NCI-H2227 treated with DMSO at 0.1 percent for 48 hours (cell line): ENCODE measurements around the gene VWC2.
"Not testable (repeated sequence)": the region's sequence is repeated elsewhere in the genome, so short reads cannot be mapped to it uniquely, and the experiment has no call there.

ENCODE experiments used
- DNase-seq: peaks from one replicate; lab custom pipeline; 2025; lab: John Stamatoyannopoulos, UW

The VWC2 gene

DNA sequence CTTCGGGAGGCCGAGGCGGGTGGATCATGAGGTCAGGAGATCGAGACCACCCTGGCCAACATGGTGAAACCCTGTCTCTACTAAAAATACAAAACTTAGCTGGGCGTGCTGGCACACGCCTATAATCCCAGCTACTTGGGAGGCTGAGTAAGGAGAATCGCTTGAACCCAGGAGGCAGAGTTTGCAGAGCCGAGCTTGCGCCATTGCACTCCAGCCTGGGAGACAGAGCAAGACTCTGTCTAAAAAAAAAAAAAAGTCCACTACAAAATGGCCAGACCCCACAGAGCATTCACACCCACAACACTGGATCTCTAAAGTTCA lies 78.1 kb downstream of the VWC2 start:
- not testable (repeated sequence) for DNase-seq

DNA sequence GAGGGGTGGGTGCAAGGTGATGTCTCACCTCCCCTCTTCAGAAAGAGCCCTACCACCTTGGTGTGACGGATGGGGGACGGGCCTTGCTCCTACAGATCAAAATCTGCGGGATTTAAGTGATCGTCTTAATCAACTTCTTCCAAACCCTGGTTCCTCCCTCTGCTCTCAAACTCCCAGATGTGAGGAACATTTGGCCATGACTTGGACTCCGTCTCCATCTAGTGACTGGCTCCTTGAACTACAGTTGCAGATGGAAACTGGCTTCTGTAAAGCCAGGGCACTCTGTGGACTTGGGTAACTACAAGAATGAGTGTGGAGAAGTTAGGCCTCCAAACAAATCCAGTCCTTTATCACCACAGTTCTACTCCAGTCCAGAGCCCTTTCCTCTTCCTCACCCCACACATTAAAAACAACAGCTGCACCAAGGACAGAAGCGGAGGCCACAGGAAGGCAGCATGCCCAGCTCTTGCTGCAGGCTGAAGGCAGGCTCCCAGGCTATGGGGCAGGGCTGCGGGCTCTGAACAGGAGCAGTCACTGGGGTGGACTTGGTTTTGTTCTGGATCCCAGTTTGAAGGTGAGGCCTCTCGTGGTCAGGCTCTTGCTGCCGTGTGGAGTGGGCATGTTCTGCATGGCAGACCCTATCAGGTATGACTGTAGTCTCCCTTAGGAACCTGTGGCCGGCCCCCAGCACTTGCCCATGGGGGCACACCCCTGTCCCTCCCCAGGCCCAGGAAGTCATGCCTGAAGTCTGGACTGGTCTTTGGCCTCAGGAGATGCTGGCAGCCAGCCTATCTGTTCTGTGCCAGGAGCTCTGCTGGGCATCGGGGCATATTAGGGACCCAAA lies 79.4 kb downstream of the VWC2 start:
- DNase-seq, result no peak

DNA sequence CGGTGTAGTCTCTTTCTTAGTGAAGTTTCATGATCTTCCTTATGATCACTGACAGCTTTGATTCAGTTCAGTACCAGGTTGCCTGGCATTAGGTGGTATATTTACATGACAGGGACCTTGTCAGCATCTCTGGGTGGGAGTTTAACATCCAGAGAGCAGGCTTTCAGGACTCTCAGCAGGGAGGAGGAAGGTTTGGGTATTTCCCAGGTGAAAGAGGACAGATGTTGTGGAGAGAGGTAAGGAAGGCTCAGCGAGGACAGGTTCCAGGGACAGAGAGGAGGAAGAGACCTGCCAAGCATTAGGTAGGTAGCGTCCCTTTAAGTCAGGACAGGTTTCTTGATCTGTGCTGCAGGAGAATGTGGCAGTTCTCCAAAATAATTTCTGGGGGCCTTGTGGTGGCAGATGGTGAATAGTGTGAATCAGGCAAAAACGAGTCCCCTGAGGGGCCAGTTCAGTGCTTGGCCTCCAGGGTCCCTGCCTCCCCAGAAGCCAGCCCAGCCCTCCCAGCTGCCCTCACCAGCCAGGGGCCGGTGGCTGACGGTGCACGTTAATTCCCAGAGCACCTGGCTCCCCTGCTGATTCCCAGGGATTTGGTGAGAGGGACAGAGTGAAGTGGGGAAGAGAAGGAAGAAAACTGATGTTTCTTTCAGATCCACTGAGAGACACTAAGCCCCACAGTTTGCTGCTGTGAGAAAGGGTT lies 82.0 kb downstream of the VWC2 start:
- no peak for DNase-seq

DNA sequence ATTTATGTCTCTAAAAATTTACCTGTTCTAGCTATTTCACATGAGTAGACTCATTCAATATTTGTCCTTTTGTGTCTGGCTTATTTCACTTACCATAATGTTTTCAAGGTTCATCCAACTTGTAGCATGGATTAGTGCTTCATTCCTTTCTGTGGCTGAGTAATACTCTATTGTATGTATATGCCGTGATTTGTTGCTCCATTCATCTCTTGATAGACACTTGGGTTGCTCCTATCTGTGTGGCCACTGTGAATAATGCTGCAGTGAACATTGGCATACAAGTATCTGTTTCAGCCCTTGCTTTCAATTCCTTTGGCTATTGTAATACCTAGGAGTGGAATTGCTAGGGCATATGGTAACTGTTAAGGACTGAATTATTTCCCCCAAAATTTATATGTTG lies 86.9 kb downstream of the VWC2 start:
- DNase-seq, result no peak

DNA sequence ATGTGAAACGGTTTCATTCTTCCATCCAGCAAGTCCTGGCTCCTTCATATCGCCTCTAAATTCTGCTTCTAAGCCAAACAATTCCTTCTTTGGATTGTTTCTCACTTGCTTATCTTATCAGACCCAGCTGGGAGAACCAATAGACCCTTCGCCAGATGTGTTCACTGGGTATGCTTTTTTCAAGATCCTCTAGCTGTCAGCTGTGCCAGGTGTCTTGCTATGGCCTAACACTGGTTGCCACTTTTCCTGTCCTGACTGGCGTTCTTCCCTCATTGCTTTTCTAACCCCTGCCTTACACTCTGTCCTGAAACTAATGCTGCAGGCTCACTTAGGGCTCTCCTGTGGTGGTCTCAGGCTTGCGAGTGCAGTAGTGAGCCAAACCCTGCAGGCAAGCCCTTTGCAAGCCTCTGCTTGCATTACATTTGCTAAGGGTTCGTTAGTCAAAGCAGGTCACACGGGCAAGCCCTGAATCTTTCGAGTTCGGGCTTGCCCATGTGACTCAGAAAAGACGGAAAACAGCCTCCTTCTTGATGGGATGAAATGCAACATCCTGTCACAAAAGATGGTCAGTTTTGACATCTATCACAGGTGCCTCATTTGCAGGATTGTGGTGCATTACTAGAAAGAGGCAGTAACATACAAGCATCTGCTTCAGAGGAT lies 92.8 kb downstream of the VWC2 start:
- DNase-seq, result no peak

DNA sequence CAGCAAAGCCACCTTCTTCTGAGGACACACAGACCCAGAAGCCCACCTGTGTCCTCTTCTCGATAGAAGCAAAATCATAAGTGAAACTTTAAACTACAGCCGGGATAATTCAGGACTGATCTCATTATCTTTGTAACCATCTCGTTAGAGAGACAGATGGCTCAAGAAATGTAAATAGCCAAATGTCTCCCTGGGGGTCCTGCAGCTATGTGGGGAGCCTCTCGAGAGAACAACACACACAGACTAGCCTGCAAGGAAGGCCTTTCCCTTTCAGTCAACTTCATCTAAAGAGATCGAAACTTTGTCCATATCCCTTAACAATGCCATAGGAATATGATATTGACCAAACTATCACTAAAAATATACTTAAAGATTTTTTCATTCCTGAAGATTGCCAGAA lies 93.5 kb downstream of the VWC2 start:
- no peak for DNase-seq

DNA sequence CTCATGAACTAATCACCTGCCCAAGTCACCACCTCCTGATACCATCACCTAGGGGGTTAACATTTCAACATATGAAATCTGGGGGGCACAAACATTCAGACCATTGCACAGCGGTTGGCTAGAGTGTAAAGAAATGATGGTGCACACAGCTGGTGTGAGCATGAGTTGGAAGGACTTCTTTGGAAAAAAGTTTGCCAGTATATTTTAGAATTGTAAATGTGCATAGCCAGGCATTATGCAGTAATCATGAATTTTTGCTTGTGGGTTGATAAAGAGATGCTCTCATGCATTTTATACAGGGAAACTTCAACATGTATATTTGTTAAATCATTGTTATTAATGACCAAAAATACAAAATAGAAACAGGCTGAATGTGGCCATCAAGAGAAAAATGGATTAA lies 100.0 kb downstream of the VWC2 start:
- no peak for DNase-seq

DNA sequence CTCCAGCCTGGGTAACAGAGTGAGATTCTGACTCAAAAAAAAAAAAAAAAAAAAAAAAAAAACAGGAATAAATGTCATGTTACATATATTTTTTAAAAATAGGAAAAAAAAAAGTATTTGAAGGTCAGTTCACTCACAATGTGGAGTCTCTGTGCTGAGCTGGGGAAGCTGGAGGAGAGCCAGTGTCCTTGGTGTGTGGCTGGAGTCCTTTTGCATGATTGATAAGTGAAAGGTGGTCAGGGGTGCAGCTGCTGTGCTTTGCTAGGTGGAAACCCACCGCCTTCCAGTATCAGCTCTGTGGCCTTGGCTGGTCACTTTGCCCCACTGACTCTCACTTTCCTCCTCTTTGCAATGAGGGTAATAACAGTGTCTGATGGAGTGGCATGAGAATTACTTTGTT lies 101.9 kb downstream of the VWC2 start:
- DNase-seq, result no peak

DNA sequence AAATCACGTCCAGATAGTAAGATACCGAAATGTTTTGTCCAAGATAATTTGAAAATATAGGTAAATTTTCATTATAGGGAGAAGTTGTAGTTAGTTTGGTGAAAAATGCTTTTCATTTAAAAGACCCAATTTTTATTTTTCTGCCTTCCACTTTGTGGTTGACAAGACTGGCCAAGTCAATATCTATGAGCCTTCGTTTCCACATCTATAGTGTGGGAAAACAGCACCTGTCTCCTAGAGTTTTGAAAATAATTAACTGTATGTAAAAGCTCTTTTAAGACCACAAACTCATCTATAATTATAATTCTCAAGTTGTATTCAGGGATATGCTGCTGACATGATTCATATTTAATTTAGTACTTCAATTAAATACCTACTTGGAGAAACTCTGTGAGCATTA lies 102.8 kb downstream of the VWC2 start:
- DNase-seq, result no peak

DNA sequence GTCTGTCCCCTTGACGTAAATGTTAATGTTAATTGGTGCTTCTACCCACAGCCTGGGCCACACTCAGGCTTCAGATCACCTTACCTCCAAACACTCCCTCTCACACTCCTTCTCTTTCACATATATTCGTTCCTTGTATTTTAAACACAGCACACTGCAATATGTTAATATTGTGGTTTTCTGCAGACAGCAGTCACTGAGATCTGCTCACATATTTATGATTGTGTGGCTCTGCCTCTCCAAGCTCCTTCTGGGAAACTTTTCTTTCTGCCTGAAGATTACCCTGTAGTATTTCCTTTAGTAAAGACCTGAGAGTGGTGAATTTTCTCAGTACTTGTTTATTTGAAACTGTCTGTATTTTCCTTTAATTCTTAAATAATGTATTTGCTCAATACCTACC lies 104.7 kb downstream of the VWC2 start:
- DNase-seq, result no peak

DNA sequence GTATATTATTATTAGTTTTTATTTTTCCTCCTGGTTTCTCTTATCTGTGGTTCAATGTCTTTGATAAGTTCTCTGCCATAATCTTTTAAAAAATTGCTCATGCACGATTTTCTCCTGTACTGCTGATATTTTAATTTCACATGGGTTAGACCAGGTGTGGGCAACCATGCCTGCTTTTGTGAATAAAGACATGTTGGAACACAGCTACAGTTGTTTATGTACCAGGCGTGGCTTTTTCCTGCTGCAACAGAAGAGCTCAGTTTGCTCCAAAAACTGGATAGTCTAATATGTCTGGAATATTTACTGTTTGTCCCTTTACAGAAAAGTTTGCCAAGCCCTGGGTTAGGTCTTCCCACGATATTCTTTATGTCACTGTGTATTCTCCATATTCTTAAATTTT lies 105.2 kb downstream of the VWC2 start:
- no peak for DNase-seq

DNA sequence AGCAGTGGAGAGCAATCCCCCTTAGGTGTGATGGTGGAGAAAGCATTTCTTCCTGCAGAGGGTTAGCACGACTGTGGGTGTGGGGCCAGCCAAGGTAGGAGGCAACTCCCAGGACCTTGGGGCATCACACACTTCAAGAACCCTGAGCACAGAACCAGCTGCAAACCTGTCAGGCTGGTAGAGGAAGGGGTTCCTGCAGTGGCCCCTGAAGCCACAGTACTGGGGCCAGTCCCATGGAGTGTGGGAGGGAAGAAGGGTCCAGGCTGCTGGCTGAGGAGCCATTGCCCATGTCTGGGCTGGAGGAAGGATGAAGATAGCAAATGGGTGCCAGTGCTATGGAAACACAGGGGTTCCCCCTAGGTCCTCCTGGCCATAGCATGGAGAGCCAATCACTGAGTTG lies 110.5 kb downstream of the VWC2 start:
- DNase-seq, result no peak

DNA sequence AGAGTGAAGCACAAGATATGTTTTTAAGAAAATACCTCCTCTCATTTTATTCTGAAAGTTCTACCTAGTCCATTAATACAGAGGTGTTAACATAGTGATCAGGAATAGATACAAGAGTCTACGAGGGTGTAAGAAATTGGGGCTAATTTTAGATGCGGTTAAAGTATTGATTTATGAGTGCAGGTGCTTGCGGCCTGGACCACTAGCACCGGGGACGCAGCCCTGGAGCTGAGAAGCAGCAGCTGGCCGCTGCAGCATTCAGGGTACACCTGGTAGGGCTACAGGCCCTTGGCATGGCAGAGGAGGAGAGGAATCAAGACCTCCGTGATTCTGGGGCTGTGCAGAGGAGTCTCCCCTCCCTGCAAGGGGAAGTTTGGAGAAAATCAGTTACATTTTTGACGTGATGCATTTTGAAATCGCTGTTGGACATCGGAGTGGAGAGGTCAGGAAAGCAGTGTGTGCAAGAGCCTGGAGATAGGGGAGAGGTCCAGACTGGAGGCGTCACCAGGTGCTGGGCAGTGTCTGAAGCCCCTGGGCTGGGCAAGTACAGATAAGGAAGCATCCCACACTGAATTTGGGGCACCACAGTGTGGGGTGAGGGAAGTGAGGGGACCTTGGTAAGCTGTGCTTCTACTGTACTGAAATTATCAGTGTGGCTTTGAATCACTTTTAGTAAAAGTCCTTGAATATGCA lies 112.3 kb downstream of the VWC2 start:
- DNase-seq, result no peak

DNA sequence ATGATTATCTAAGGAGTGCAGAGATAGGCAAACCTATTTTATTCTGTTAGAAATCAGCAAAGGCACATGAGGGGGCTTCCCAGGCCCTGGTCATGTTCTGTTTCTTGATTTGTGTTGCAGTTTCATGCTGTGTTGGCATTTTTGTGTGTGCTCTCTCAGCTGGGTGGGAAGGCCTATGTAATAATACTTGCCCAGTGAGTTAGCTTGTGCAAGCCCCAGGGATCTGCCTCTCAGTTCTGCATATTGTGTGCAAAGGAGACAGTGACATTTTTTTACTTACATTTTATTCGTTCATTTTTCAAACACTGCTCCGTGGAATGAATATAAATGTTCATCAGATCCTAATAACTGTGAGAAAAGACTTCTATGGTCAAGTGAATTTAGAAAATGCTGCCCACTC lies 119.0 kb downstream of the VWC2 start:
- DNase-seq, result no peak

DNA sequence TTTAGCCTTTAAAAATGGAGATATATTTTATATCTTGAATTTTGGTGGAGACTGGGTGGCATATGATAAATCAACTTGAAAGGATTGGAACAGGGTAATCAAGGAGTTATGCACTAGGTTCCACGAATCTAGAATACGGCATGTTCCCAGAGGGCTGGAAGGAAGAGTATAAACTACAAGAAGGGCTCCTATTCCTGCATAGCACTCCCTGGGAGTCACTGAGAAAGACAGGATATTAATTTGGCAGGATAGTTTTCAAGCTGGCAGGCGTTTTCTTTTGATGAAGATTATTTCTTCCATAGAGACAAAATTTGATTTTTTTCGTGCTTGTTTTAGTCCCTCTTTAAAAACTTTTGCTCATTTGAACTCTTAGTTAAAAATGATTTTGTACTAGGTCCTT lies 119.7 kb downstream of the VWC2 start:
- DNase-seq, result no peak

DNA sequence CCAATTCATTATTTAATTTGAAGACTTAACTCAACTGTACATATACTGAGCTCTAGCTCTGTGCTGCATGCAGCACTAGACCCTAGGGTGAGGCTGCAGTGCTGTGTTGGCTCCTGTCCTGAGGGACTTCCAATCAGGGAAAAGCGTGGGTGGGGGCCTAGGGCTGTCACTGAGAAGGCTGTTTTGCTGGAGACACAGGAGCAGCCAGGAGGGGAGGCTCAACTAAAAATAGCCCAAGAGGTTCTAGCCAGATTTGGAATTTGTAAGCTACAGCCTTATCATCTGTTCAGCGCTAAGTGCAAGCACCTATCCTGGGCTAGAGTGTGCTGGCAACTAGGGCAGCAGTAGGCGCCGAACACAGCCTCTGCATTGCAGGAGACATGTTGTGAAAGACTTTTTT lies 121.1 kb downstream of the VWC2 start:
- no peak for DNase-seq

DNA sequence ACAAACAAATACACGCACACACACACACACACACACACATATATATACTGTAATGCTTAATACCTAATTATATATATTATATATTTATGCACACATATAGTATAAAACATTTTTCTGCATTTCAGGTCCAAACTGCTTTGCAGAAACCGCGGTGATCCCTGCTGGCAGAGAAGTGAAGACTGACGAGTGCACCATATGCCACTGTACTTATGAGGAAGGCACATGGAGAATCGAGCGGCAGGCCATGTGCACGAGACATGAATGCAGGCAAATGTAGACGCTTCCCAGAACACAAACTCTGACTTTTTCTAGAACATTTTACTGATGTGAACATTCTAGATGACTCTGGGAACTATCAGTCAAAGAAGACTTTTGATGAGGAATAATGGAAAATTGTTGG lies 138.5 kb downstream of the VWC2 start:
- no peak for DNase-seq

DNA sequence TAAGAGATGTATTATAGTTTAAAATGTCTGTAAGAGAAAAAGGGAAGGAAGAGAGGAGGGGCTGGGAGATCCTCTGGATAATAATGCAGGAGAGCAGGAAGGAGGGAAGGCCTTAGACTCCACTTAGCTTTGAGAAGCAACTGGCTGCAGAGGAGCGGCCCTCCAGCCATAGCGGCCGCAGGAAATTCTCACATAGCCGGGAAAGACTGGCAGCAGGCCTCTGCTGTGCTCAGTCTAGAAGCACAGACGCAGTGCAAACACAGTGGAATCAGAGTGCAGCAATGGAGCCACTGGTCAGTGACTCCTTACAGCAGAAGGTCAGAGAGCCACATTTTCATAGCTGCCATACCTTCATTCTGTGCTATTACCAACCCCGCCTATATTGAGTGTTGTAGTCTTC lies 153.3 kb downstream of the VWC2 start:
- DNase-seq, result no peak

DNA sequence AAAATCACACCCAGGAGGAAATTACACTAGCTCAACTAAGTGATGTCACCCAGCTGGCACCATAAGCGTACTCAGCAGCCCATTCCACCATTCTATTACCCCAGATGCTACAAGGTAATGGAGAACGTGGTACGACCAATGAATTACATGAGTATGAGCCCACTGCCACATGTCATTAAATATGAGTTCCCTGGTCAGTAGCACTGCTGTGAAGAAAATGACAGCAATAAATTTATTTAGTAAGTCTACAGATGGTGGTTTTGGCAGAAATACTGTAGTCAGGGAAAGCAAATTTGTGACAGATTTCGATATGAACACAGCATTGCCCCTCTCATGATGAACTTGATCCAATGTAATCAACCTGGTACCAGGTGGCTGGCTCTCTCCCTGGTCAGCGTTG lies 154.2 kb downstream of the VWC2 start:
- DNase-seq, result no peak

DNA sequence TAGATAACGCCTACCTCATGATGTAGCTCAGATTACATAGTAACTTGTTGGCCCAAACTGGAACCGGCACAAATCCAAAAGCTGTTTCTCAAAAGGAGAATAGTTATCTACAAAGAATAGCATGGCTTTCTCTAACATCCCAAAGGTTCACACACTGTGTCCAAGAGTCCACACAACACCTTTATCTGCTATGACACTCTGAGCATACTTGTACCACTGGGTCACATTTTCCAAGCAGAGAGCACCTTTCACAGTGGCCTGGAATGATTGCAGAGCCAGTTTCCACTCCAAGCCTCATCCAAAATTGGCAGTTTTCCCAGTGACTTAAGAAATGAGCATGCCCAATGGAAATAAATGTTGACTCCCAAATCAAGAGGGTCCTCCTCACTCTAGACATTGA lies 155.3 kb downstream of the VWC2 start:
- no peak for DNase-seq

DNA sequence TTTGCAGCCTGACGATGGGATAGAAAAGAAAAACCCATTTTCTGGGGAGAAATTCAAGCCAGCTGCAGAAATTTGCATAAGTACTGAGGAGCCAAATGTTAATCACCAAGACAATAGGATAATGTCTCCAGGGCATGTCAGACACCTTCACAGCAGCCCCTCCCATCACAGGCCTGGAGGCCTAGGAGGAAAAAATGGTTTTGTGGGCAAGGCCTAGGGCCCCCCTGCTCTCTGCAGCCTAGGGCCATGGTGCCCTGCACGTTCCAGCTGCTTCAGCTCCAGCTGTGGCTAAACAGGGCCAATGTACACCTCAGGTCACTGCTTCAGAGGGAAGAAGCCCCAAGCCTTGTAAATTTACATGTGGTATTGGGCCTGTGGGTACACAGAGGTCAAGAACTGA lies 158.2 kb downstream of the VWC2 start:
- DNase-seq, result no peak

DNA sequence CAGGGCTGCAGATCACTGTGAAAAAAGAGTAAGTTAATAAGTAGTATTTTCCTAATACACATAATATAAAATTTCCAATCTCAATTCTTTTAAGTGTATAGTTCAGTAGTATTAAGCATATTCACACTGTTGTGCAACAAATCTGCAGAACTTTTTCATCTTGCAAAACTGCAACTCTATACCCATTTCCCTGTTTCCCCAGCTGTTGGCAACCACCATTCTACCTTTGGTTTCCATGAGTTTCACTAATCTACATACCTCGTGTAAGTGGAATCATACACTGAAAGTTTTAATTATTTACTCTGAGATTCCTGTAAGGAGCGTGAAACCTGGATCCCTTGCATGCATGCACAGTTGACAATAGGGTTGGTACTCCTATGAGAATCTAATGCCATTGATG lies 164.2 kb downstream of the VWC2 start:
- DNase-seq, result no peak
